Peyer's patch (tissue), 4 donors: ENCODE results near the gene FBXO10.
"Not testable (repeated sequence)": the region's sequence is repeated elsewhere in the genome, so short reads cannot be mapped to it uniquely, and the experiment has no call there.

Source experiments
- CTCF ChIP-seq, 6 experiments: fragments of 450-650 bp in 4 of 6; fragments of 200-600 bp in 2 of 6; sonication (generic) in 1 of 6; IDR thresholded peaks; one replicate each; pipeline ENCODE4 v1.5.1; 2017 to 2019; ENCODE audit warnings: antibody characterized with exemption in 6 of 6, mild to moderate bottlenecking in 3 of 6, moderate library complexity in 1 of 6
- POLR2A ChIP-seq, 2 donors: fragments of 450-650 bp; IDR thresholded peaks; one replicate each; pipeline ENCODE4 v1.5.1; 2017; ENCODE audit warnings: antibody characterized with exemption in 2 of 2, mild to moderate bottlenecking in 2 of 2, moderate library complexity in 2 of 2

- not testable (repeated sequence) for TF ChIP-seq CTCF, POLR2A (IDR thresholded peaks at IDR 0.05)
These were observed 98.7 kb downstream of the FBXO10 start for GRCh38 chr9:37477443-37477842.
